GM21737 (cell line): ENCODE results near the gene TMEM185A.
"Not testable (repeated sequence)": the region's sequence is repeated elsewhere in the genome, so short reads cannot be mapped to it uniquely, and the experiment has no call there.

Experiments
- ATAC-seq: cut with Tn5 transposase; IDR thresholded peaks from one replicate; pipeline ENCODE4 v1.9.1; 2021; ENCODE audit warnings: mild to moderate bottlenecking, moderate library complexity; ENCODE audit not compliant: unreplicated experiment

The TMEM185A gene

DNA sequence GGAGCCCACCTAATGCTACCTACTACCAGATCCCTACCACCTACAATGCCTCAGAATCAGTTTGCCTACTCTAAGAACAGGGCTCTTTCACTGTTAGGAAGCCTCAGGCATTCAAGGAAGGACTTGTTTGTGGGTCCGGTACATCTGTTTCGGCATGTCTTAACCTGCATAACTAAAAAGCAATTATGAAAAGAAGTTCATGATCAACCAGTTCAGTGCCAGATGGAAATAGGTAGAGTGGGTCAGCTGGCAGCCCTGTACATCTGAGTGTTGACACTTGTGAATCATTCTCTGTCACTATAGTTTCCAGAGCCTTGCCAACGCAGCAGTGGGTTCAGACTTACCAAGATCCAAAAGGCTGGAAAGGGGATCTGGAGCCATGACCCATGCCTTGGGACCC, 3.3 kb downstream of the TMEM185A start:
- no peak for ATAC-seq

DNA sequence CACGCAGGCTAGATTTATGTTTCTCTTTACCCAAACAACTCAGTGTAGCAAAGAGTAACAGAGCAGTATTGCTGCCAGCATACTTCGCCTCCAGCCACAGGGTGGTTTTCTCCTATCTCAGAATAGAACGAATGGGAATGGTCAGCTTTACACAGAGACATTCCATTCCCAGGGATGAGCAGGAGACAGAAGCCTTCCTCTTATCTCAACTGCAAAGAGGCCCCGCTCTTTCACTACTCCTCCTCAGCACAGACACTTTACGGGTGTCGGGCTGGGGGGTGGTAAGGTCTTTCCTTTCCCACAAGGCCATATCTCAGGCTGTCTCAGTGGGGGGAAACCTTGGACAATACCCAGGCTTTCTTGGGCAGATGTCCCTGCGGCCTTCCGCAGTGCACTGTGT, 4.8 kb downstream of the TMEM185A start:
- not testable (repeated sequence) for ATAC-seq

DNA sequence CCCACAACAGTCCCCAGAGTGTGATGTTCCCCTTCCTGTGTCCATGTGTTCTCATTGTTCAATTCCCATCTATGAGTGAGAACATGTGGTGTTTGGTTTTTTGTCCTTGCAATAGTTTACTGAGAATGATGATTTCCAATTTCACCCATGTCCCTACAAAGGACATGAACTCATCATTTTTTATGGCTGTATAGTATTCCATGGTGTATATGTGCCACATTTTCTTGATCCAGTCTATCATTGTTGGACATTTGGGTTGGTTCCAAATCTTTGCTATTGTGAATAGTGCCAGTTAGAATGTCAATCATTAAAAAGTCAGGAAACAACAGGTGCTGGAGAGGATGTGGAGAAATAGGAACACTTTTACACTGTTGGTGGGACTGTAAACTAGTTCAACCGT, 11.9 kb downstream of the TMEM185A start:
- ATAC-seq = not testable (repeated sequence)

DNA sequence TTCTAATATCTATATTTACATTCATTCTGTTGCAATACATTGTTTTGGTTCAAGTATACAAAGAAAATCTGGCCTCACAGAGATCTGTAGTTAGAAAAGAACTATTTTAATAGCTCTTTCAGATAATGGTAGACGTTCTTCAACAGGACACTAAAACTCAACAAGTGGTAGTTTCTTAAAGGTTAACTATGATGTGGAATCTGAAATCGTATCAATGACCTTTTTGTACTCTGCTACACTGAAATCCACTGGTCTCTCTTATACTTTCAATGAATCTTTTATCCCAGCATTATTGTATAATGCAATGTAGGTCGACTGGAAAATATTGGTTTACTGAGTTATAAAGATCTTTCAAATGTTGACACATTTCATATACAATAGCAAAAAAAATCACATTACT, 12.7 kb downstream of the TMEM185A start:
- ATAC-seq = no peak

DNA sequence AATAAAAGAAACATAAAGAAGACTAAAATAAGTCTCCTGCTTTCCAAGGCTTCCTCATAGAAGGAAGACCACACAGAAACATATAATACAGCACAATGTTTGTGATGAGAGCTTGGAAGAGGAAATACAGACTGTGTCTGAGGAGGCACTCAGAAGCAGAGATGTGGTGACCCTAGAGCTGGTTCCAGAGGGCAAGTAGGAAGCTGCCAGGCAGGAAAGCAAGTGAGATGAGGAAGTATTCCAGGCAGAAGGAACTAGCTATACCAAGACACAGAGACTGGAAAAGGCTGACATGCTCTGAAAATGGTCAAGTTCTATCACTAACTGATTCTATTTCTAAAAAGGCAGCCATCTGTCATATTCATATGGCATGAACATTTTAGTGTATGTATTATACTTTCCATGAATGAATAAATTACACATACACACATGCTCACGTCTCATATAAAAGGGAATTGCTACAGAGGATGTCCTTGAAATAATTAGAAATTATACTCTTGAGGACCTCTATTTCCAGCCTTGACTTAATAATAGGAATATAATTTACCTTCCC, 19.9 kb downstream of the TMEM185A start:
- no peak for ATAC-seq

DNA sequence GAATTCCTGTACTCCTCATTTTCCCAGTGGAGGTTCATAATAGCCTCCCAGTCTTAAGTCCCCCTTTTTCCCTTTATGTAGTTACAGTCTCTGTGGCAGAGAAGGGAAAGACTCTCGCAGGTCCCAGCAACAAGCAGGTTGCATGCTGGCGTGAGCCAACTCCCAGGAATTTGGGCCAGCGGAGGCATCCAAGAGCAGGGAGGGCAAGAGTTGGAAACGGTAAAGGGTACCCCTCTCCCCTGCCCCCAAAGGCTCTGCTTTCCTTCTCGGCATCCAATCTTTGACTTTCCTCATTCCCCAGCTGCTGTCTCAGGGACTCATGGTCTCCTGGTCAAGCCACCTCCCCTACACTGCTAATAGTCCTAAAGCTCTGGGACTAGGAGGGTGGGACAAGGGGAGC, 21.1 kb downstream of the TMEM185A start:
- ATAC-seq = no peak

DNA sequence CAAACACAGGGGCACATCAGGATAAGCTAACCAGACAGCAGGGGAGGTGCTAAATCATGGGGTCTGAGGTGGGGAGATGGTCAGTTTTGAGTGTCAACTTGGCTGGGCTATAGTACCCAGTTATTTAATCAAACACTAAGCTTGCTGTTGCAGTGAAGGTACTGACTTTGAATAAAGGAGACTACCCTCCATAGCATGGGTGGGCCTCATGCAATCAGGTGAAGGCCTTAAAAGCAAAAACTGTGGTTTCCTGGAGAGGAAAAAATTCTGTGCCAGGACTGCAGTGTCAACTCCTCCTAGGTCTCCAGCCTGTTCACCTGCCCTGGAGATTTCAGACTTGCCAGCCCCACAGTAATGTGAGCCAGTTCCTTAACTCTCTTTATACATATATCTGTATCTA, 23.9 kb downstream of the TMEM185A start:
- no peak for ATAC-seq

DNA sequence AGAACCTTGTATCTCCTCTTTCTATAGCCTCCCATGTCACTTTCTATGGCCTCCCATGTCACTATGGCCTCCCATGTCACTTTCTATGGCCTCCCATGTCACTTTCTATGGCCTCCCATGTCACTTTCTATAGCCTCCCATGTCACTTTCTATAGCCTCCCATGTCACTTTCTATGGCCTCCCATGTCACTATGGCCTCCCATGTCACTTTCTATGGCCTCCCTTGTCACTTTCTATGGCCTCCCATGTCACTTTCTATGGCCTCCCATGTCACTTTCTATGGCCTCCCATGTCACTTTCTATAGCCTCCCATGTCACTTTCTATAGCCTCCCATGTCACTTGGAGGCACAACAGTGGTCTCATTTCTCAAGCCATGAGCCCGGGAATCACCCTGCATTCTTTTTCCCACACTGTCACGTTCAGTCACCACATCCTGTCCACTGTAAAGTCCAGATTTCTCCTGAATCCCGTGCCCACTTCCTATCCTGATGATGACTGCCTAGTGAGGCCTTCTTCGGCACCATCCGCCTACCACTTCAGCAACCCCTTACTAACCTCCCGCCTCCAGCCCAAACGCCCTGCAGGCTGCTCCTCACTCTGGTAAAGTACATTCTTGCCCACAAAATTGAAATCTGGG, 26.2 kb downstream of the TMEM185A start:
- not testable (repeated sequence) for ATAC-seq

DNA sequence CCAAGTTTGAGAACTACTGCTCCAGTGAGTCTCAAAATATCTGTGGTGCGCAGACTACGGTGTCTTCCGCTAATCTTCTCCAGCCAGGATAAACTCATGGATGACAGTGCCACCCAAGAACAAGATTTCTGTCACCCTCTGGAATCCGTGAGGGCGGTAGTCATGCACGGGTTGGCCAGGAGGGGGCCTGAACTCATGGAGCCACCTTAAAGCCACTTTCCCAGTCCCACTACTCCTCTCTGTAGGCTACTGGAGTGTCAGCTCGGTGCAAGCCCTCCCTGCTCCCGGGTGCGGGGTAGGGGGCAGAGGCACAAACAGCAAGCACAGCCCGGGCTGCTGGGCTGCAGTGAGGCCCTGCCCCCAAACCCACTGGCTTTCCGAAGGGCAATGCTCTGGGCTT, 33.0 kb downstream of the TMEM185A start:
- ATAC-seq = not testable (repeated sequence)

DNA sequence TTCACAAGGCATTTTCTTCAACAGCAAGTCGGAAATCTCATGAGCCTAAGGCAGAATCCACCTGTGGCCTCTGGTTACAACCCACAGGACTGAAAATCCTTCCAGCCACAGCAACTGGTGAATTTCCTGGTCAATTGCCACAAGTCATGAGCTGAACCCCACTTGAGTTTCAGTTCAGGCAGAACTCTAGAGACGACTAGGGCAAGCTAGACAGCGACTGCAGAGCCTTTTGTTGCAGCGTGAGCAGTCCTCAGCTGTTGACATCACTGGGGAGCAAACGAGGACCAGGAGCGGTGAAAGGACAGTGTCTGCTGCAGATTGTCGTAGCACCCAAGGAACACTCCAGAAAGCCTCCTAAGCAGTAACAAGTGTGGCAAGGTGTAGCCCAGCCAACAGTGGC, 35.6 kb downstream of the TMEM185A start:
- ATAC-seq = not testable (repeated sequence)

DNA sequence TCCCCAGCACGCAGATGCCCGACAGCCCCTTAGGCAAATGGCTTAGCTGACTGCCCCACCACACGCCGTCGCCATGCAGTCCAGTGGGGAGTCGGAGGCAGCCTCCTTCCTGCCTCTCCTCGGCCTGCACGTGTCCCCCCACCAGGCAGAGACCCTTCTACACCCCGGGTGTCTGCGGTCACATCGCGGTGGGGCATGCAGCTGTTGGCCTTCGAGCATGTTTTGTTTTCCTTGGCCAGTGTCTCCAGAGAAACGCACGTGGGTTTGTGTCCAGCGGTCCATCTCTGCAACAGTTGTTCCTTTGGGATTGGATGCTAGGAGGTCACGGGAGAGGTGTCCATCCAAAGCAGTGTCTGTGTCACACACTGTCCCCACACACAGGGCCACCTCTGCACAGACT, 36.4 kb downstream of the TMEM185A start, which contains the start of gene HSFX2:
Gene HSFX2 (minus strand): TSS at position 101 of the 400 bp plus-strand sequence. CDS start 614 bp downstream, outside the sequence.
- not testable (repeated sequence) for ATAC-seq

DNA sequence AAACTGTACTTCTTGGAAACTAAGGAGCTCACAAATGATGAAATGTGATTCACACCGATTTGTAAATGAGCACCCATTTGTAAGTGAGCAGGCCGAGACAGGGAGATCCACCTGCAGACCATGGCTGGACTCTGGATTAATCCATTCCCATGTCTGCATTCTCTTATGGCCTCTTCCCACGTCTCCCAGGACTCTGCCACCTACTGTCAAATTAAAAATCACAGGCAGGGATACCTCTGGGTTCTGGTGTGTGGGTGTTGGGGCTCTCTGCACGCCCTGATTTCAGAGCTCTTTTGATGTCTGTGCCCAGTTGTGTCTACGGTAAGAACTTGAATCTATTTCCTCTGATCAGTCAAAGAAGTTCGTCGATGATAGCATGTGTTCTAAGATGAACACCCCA, 40.6 kb downstream of the TMEM185A start:
- ATAC-seq = not testable (repeated sequence)

DNA sequence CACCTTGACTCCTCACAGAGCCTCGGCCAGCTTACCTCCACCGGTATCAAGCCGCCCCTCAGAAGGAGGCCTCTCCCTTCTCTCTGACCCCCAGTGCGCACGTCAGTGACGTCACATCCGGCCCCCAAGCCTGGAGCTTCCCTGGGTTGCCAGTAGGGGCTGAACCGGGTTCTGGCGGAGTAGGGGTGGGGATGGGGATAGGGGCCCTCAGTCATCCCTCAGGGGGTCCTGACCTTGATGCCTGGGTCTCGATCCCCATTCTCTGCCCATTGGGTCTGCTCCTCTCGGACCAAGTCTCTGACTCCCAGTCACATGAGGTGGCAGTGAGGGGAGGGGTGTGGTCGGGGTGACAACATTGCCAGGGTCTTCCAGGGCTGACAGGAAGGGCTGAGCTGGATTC, 44.2 kb downstream of the TMEM185A start, which contains the start of gene MAGEA9B:
Gene MAGEA9B (minus strand): TSS at position 101 of the 400 bp plus-strand sequence. CDS start 4,280 bp downstream, outside the sequence.
- not testable (repeated sequence) for ATAC-seq

DNA sequence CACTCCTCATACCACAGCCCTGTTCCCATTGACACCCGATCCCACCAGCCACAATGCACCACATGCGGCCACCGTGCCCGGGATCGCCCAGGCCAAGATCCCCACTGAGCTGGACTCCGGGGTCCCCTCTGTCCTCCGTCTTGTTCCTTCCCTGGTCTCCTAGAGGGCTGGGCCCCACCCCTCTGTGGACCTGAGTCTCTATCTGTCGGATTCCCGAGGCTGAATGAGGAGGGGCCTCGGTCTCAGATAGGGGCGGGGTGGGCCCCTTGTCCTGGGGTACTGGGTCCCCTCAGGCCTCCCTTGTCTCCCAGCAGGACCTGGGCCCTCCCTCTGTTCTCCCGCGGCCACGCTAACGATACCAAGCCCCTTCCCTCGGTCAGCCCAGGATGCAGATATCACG, 46.0 kb downstream of the TMEM185A start:
- not testable (repeated sequence) for ATAC-seq

DNA sequence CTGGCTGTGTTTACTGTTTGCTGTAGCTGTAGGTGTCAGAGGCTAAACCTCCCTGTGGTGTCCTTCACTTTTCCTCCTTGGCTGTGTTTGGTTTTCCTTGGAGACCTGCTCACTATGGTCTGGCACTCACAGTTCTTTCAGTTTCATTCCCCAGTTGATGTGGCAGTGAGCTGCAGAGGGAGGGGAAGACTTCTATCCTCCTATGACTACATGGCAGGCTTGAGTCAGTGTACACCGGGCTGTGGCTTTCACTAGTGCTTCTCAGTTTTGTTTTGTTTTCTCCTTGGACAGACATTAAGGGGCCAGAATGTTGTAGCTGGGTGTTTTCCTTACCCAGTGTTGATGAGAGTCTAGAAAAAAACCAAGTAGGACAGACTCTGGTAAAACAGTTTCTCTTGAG, 58.1 kb downstream of the TMEM185A start:
- peak; percentile 100 for ATAC-seq

DNA sequence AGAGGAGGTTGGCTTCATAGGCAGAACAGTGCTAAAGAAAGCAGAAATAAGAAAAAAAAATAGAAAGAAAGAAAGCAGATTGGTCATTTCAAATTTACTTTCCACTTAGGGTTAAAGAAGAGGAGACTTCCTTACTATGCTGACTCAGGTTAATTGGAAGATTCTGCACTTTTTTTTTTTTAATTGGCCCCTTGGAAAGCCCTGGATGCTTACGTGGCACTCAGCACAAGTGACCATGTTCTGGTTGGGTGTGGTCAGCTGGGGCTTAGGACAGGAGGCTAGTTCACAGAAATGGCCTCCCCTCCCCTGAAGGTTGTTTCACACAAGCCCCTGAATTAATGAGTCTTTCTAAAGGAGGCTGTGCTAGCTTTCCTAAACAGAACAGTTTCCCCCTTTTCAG, 58.8 kb downstream of the TMEM185A start:
- ATAC-seq = no peak

DNA sequence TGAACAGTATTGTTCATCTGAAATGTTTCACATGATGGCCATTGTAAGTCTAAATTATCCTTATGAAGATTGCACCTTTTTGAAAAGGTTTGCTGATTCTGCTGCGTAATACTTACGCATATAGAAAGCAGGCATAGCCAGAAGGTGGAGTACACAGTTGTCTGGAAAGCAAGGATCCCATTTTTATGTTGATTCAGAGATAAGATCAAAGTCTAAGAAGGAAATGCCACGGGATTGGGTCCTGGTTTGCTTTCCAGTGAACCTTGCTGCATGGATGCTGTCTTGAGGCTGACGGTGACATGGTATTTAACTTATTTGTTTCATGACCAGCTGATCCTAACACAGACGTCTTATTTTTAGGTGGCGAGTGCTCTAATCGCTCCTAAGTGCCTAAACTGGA, 59.8 kb downstream of the TMEM185A start:
- ATAC-seq = no peak

DNA sequence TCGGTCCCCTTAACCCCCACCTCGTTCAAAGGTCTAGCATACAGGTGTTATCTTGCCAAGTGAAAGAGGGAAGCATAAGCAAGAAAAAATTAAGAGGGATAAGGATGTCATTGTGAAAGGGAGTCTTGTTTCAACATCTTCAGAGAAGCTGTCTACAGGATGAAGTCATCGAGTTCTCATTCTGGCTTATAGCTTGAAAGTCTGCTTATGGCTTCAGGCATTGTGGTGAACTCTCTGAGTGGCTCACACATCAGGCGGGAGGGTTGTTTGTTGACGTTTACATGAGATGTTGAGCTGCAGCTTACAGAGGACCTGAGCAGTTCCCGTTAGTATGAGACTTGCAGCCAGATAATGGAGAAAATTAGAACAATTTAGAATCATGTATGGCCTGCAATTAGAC, 60.9 kb downstream of the TMEM185A start:
- ATAC-seq = no peak

DNA sequence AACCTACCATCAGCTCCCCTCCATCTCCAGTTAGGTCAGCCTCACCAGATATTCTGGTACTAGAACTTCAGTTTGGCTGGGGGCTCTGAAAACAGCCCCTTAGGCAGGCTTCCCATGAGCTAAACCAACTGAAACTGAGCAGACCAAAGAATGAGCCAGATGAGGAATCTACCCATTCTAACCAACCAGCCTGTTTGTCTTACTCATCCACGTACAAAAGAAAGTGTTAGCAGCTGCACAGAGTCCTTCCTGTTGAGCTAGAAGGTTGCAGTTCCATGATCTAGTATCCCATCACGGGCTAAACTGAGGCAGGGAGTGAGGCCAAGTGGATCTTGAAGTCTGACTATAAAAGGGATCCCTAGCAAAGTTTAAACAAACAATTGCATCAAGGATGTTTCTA, 61.8 kb downstream of the TMEM185A start:
- no peak for ATAC-seq

DNA sequence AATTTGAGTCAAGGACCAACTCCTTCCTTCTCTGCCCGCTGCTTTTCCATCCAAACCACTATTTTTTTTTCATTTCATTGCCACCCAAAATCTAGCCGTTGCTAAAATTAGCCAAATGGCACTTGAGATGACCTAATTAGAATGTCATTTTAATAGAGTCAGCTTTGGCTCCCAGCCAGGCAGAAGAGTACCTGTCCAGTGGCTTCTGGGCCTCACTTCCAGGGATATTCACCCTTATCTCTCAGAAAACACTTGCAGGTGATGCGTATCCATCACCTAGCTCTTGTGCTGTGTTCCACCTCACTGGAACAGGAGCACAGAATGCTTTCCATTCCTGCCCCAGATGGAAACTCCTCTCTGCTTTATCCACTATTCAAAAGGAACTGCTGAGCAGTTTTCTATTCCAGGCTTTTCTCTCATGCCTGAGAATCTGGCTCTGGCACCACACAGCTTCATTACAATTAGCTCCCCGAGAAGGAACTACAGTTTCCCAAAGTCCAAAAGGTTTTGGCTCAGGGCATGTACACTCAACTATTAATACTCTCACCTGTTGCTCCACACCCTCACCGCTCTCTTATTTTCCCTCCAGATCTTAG, 62.8 kb downstream of the TMEM185A start:
- no peak for ATAC-seq

DNA sequence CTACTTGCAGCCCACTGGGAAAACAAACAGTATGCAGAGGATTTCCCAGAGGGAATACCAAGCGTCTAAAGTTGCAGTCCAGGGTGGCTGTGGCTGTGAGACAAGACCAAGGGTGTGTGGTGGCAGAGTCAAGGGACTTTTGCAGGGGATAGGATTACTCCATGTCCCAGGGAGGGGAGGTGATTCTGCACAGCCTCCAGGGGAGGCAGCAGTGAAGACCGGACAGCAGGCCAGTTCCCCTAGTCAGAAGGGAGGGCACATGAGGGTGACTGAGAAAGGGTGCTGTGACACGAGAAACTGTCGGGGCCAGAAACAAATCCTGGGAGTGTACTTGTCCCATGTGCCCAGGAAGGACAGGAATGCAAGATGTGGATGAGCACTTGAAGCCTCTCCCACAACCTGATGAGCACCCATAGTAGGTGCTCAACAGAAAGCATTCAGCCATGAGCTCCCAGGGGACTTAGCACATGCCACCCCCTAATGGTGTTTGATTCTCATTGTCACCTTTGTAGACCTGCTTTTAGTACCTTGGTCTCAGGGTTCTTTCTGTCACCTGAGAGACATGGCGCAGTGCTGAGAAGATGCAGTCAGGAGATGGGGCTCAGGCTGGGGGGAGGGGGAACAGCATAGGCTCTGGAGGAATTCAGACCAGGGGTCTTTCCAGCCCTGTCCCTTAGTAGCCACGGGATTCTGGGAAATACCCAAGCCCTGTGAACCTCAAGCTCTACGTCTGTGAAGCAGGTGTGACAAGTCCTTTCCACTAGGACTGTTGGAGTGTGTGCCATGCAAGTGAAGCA, 63.8 kb downstream of the TMEM185A start:
- ATAC-seq = no peak
